Hepatic stellate cell (primary cell): Measurements from ENCODE around the gene SLITRK1.

ENCODE experiments used
- DNase-seq: peaks from one replicate; pipeline ENCODE4 v3.0.0; 2011; ENCODE audit warnings: low spot score

SLITRK1 gene, protein sequence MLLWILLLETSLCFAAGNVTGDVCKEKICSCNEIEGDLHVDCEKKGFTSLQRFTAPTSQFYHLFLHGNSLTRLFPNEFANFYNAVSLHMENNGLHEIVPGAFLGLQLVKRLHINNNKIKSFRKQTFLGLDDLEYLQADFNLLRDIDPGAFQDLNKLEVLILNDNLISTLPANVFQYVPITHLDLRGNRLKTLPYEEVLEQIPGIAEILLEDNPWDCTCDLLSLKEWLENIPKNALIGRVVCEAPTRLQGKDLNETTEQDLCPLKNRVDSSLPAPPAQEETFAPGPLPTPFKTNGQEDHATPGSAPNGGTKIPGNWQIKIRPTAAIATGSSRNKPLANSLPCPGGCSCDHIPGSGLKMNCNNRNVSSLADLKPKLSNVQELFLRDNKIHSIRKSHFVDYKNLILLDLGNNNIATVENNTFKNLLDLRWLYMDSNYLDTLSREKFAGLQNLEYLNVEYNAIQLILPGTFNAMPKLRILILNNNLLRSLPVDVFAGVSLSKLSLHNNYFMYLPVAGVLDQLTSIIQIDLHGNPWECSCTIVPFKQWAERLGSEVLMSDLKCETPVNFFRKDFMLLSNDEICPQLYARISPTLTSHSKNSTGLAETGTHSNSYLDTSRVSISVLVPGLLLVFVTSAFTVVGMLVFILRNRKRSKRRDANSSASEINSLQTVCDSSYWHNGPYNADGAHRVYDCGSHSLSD

DNA sequence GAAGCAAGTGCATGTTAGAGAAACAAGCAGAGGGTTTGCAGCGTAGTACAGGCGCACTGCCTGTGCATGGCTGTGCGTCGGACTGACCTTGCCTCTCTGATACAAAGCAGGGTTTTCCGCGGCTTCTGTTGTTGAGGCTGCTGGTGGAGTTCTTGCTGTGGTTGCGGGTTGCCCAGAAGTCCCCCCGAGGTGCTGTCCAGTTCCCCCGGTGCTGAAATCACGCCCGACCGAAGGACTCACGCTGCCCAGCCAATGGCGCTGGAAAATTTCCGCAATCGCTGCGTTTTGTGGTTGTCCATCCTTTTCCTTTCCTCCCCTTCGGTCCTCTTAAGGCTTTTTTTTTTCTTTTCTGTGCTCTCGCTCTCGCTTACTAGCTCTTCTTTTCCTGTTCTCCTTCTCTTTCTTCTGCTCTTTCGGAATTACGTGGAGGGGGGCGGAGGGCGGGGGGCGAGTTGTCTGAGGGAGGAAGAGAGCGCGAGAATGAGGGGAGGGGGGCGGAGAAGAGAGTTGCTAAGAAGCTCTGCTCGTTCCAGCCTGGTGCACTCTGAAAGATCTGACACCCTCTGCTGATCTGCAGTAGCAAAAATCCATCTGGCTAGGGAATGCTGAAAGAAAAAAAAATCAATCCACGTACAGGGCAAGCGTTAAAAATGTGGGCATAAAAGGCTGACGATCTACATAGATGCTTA lies at the start of gene SLITRK1:
SLITRK1 (minus strand) TSS at position 558 of the 689 bp plus-strand sequence. CDS start 967 bp downstream, outside the sequence.
- DNase-seq, result no peak

DNA sequence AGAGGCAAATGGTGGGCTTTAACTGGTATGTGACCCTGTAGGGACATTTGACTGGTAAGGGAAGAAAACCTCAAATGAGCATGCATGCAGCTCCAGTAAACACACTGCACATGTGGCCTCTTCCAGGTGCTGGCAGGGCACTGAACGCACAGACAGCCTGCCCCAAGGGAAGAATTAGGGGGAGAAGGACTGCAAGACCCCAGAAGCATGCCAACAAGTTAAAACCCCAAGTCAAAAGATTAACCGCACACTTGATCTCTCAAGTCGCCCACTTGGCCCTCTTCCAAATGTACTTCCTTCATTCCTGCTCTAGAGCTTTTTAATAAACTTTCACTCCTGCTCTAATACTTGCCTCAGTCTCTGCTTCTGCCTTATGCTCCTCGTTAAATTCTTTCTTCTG lies 46.9 kb upstream of the SLITRK1 start:
- no peak for DNase-seq

DNA sequence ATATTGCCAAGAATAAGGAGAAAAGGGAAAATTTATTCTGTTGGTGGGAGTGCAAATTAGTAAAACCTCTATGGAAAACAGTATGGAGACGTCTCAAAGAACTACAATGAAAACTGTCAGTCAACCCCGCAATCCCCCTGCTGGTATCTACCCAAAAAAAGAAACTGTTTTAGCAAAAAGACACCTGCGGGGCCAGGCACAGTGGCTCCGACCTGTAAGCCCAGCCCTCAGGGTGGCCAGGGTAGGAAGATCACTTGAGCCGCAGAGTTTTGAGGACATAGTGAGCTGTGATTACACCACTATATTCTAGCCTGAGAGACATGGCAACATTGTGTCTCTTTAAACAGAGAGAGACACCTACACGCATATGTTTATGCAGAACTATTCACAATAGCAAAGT lies 37.5 kb upstream of the SLITRK1 start:
- DNase-seq, result no peak

DNA sequence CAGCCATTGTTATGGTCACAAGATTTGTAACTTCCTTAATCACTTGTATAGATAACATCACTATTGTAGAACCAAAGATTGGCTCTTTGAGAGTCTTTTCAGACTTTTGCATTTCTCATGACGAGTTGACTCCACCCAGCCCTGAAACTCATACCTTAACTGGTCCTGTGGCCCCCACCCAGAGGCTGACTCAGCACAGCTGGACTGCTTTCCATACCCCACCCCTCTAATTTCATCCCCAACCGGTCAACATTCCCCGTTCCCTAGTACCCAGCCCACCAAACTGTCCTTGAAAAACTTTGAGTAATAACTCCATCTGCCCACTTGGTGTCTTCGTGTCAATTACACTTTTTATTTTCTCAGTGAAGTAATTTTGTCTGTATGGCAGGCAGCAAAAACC lies 32.1 kb upstream of the SLITRK1 start:
- DNase-seq, result no peak

DNA sequence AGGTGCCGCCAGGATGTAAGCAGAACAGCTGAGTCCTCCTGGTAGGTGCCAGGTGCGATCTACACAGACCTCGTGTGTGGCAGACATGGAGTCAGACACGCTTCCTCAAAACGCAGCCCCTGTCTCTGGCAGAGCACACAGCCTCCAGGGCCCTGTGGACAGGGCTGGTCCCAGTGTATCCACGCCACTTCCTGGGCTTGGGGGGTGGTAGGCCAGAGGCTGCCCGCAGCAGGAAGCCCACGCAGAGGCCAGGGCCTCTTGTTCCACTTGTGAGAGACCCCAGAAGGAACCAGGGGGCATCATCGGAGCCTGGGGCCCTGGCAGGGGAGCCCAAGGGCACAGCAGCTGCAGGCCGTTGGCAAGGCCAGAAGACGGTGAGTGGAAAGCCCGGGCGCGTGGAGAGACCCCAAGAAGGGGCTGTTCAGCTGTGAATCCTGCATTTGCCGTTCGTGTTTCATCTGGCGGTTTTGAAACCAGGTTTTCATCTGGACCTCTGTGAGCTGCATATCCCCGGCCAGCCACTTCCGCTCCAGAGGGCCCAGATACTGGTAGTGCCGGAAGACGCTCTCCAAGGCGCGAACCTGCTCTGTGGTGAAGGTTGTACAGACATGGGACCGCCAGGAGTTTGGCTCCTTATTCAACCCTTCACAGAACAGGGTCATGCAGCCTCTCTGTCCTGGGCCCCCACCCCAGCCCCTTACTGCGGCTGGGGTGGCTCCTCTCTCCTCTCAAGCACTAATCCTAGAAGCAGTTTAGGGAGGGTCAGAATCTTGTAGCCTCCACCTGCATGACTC lies 25.1 kb upstream of the SLITRK1 start:
- DNase-seq, result no peak

DNA sequence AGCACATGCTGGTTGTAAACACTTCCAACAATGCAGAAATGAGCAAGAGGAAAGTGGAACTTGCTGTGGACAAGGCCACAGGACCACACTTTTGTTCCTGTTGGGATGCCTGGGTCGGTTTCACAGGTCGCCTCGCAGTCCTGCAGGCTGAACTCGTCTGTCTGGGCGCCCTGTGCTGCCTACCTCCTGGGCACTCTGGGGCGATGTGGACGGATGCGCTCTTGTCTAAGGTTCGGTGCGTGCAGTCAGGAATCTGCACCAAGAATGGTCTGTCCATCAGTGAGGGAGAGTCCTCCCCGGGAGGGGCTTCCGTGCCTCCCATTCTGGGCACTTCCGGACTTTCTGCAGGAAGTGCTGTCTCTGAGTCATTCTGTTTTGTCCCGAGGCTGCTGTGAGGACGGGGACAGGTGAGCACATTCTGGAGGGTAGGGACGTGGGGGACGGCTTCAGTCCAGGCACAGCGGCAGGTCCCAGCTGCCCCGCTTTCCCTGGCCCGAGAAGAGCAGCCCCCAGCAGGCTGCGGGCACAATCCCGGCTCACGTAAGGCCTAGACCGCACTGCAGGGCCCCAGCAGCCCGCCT lies 24.1 kb upstream of the SLITRK1 start:
- DNase-seq, result no peak

DNA sequence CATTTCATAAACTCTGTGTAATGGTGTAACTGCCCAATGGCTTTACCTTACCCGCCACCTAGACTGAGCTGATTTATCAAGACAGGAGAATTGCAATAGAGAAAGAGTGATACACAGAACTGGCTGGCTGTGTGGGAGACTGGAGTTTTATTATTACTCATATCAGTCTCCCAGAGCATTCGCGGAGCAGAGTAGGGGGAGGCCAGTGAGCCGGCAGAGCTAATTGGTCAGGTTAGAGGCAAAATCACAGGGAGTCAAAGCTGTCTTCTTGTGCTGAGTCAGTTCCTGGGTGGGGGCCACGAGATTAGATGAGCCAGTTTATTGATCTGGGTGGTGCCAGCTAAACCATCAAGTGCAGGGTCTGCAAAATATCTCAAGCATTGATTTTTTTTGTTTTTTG lies 23.4 kb upstream of the SLITRK1 start:
- DNase-seq, result no peak

DNA sequence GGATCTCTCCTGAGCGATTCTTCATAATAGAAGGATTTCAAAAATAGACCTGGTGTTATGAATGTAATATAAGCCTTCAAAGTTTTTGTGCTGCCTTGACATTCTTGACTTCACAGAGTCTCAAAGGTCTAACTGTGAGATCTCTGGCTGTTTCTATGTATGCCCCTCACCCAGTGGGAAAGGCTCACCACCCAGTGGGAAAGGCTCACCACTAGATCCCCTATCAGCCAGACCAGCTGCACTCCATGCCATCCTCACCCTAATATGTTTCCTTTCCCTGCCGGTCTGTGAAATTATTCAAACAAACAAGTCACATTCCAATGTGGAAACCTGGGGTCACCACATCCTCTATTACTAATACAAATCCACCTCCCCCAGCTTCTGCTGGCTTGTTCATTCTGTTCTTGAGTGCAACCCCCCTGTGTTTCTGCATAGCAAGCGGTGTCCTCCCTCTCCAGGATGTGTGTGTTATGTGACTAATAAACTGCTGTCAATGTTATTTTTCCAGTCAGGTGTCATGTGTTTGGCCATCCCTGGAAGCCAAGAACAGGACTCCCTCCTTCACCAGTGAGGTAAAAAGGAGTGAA lies 13.8 kb upstream of the SLITRK1 start:
- no peak for DNase-seq

DNA sequence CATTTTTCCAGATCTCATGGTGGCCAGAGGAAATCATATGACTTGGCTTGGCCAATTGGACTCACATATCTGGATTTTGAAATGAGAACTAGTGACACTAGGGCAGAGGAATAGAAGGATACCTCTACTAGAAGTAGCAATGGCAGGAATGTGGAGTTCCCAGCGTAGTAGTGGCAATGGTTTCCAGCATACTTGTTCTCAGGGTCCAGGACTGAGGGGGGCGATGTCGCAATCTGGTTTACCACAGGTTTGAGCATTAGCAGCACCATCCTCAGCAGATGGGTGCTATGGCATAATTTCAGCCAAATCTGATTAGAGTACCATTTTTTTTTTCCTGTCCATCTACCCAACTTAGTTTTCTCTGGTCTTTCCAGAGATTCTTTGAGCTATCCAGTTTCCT lies 8.1 kb upstream of the SLITRK1 start:
- DNase-seq, result no peak

DNA sequence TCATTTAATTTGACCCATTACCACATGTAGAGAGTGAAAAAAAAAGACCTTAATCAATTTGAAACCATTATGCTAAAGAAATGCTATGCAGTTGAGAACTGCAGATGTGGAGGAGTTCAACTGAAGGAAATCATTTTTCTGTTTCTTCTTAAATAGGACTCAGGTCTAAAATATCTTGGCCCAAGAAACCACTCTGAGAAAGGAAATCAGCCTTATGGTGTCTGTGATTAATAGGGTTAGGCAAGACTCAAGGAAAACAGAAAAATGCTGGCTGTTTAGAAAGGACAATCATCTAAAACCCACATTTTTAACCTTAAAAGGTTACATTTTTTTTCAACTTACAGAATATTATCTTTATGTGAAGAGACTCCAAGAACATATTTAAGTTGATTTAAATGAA lies 1.9 kb upstream of the SLITRK1 start:
- no peak for DNase-seq

DNA sequence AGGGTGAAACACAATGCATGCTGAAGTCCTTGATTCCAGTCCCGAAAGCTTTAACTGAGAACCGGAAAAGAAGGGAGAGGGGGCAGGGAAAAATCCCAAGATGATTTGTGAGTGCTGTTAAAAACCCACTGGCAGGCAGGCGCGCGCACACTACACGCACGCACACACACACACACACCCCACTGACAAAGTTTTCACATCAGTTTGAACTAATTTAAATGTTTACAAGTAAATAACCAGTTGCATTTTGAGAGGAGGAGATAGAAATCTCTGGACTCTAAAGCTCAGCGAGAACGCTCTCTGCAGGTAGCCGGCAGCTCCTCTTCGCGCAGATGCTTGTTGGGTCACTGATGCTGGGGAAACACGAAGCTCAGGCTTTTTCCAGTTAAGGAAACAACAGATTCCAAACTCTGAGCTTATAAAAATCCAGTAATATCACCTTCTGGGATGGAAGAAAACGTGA lies 818 bp upstream of the SLITRK1 start:
- no peak for DNase-seq

DNA sequence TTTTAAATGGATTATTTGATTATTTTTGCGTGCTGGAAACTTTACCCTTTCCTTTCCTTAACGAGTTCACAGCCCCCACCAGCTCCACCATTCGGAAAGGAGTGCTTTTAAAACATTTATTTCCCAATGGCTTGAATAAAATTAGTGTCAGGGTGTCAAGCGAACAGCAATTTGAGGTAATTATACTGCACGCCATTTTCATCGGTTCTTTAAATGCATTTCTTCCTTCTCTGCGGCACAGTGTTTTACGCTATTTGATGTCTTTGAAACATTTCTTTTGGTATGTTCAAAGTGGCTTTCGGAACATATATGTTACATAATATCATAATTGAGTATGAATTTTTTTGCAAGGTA lies 309 bp upstream of the SLITRK1 start:
- DNase-seq, result no peak

DNA sequence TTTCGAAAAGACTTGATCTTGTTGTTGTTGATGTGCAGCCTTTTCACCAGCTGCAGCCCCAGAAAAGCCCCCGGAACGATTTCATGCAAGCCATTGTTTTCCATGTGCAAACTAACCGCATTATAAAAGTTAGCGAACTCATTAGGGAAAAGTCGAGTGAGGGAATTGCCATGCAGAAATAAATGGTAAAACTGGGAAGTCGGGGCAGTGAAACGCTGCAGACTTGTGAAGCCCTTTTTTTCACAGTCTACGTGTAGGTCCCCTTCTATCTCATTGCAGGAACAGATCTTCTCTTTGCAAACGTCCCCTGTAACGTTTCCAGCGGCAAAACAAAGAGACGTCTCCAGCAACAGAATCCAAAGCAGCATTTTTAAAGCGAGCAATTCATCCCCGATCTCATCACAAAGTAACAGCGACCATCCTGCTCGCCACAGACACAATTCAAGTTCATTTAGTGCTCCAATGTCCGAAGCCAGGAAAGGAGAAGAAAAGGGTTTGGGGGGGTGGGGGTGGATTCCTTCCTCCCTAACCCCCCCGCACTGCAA lies 1.1 kb downstream of the SLITRK1 start:
- no peak for DNase-seq

DNA sequence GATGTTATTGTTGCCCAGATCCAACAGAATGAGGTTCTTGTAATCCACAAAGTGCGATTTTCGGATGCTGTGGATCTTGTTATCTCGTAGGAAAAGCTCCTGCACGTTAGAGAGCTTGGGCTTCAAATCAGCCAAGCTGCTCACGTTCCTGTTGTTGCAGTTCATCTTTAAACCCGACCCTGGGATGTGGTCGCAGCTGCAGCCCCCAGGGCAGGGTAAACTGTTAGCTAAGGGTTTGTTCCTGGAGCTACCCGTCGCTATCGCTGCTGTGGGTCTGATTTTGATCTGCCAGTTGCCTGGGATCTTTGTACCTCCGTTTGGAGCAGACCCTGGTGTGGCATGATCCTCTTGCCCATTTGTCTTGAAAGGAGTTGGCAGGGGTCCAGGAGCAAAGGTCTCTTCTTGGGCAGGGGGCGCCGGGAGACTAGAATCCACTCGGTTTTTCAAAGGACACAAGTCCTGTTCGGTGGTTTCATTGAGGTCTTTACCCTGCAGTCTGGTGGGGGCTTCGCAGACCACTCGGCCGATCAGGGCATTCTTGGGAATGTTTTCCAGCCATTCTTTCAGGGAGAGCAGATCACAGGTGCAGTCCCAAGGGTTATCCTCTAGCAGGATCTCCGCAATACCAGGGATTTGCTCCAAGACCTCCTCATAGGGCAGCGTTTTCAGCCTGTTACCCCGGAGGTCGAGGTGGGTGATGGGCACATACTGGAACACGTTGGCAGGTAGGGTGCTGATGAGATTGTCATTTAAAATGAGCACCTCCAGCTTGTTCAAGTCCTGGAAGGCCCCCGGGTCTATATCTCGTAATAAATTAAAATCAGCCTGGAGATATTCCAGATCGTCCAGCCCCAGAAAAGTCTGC lies 1.8 kb downstream of the SLITRK1 start:
- no peak for DNase-seq

DNA sequence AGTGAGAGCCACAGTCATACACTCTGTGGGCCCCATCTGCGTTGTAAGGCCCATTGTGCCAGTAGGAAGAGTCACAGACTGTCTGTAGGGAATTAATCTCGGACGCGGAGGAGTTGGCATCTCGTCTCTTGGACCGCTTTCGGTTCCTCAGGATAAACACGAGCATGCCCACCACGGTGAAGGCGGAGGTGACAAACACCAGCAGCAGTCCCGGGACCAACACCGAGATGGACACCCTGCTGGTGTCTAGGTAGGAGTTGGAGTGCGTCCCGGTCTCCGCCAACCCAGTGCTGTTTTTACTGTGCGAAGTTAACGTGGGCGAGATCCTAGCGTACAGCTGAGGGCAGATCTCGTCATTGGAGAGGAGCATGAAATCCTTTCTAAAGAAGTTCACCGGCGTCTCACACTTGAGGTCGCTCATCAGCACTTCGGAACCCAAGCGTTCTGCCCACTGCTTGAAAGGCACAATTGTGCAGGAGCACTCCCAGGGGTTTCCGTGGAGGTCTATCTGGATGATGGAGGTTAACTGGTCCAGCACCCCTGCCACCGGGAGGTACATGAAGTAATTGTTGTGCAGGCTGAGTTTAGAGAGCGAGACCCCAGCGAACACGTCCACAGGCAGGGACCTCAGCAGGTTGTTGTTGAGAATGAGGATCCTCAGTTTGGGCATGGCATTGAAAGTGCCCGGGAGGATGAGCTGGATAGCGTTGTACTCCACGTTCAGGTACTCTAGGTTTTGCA lies 2.7 kb downstream of the SLITRK1 start:
- no peak for DNase-seq

DNA sequence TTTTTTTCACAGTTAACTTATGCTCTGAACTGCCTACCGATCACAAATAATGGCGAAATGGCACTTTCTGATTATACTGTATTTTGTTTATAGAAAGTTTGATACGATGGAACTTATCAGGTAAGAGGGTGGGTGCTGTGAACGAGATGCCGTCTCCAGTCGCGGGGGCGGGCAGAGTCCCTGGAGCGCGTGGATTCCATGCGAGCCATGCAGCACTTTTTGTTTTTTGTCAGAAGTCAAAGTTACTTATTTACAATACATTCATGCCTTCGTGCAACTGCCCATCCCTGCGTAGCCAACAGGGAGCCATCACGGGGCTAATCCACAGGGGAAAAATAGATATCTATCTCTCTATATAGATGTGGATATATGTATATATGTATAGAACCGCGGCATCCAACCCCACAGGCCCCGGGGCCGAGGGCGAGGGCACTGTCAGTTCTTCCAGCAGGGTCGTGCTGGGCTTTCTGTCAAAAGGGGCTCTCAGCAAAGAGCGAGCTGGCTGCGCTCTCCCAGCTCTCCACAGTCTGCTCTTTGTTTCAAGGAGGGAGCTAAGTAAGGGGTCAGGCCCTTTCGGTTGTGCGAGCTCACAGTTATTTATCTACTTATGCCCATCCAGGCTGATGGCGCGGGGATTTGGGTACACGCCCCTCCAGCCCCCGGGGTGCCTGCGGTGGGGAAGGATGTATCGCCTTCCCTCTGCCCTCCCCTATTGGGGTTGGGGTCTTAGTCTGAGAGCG lies 3.4 kb downstream of the SLITRK1 start:
- no peak for DNase-seq

DNA sequence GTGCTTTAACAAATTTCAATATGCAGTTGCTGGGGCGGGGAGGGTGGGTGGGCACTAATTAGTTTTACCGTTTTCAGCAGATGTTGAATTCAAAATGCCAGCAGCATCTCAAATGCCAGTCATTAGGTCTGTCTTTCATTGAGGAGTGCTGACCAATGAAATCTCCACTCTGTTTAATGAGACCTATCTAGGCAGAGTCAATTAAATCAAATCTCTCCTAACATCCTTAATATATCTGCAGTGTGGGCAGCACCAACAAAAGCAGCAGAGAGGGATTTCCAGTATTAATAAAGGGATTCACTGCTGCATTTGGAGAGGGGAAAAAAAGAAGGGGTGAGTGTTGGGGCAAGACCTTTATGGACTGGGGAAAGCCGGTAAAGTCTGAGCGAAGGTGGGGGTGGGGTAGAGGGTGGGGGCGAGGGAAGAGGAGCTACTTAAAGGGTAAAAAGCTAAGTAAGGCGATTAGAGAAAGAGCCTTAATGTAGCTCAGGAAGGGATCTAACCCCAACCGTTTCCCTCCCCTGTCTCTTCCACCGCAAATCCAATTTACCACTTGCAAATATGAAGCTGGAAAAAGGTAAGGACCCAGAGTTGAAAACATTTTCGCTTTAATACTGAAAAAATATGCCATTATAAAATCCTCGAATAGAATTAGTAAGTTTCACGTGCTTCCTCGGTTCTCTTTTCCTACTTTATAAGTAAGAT lies 4.5 kb downstream of the SLITRK1 start:
- DNase-seq, result no peak

DNA sequence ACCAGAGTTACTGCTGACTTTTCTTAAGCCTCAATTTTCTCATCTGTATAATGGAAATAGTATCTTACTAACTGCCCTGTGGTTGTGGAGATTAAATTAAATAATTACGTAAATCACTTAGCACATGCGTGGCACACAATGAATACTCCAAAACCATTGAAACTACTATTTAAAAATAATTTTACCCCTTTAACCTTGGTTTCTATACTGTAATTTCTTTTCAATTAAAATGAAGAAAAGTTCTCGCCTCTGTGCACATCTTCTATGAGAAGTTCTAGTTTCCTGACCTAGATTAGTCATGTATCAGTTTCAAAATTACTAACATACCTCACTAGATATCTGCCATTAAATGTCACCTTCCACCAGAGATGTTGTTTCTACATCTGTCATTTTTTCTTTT lies 5.7 kb downstream of the SLITRK1 start:
- DNase-seq, result no peak
